DMS53 treated with DMSO at 0.1 percent for 48 hours (cell line): ENCODE data around the gene MRPL28.
"Not testable (repeated sequence)": the region's sequence is repeated elsewhere in the genome, so short reads cannot be mapped to it uniquely, and the experiment has no call there.

Experiments used
- DNase-seq: peaks from one replicate; lab custom pipeline; 2025; ENCODE audit not compliant: unreplicated experiment; lab: John Stamatoyannopoulos, UW

The MRPL28 gene

GRCh38 chr16:373848-374615 lies 3.7 kb upstream of the MRPL28 start:
- DNase-seq = no peak

GRCh38 chr16:373020-373598 lies 2.8 kb upstream of the MRPL28 start:
- DNase-seq = no peak

DNA sequence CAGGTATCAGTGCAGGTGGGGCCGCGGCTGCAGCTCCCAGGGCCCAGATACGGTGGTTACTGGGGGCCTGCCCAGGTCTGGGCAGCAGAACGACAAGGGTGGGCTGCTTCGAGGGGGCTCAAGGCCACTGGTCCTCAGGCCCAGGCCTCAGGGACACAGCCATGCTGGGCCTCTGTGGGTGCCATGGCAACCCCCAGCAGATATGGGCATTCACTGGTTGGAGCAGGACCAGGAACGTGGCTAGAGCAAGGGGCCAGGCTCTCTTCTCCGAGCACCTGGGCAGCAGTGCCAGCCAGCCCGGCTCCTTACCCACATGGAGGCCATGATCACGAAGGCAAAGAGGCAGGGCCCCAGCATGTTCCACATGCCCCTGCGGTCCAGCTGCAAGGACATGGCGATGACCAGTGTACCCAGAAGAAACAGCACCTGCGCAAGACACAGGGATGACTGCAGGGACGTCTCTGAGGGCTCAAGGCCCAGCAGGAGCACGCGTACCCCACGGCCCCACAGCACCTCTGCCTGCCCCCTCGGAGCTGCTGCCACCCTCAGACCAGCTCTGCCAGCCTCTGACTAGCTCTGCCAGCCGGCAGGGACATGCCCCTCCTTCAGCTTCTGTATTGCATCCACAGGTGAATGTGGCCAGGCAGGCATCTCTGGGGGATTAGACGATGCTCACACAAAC lies 2.1 kb upstream of the MRPL28 start:
- no peak for DNase-seq

- no peak for DNase-seq
Observed at GRCh38 chr16:371515-372301, 1.4 kb upstream of the MRPL28 start.

- no peak for DNase-seq
Observed at GRCh38 chr16:370979-371514, 709 bp upstream of the MRPL28 start.

GRCh38 chr16:369866-370436 lies 387 bp downstream of the MRPL28 start:
- DNase-seq = no peak

DNA sequence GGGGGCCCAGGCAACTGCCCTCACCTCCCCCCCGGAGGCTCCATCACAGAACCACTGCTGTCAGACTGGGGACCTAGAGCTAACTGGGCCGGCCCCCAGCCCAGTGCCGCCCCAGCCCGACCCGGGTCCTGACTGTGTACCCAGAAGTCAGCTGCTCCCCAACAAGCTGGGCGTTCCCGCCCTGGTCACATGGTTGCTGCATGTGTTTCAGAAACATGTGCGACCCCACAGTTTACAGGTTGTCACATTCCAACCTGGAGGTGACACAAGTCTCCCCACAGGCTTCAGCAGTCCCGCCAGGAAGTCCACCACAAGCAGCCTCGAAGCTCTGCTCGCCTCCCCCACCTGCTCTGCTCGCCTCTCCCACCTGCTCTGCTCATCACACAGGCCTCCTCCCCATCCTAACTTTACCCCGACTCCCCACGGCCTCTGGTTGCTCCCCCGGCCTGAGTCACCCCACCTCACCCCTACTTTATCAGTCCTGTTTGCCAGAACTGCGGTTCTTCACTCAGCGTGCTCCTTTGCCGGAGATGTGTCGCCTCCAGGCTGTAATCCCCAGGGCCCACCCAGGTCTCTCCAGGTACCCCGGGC lies 968 bp downstream of the MRPL28 start:
- no peak for DNase-seq

DNA sequence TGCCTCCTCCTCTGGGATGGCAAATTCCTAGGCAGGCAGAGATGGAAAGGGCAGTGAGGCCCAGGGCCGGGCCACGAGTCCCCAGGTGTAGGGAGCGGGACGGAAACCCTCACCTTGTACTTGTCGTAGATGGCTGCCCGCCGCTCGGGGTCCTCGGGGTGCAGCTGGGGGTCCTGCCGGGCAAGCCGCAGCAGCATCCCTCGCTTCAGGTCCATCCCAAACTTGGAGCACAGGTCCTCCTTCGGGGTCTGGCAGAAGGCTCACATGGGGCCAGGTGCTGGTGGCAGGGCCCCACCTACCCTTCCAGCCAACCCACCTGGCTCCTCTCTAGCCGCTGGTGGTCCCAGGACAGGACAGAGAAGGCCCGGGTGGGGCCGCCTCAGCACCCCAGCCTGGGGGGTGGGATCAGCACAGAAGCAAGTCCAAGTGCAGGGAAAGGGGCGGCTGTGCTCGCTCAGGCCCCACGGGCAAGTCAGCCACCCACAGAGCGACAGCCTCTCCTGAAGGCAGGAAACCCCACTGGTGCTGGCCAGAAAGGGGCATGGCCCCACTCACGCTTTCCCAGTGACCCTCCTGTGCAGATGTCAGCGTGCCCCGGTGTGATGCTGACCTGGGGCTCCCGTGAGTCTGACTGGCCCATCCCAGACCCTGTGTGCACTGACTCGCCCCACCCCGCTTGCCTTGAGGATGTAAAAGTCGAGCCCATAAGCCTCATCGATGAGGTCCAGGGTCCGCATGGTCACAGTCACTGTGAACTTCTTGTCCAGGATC lies 1.8 kb downstream of the MRPL28 start:
- DNase-seq = no peak

DNA sequence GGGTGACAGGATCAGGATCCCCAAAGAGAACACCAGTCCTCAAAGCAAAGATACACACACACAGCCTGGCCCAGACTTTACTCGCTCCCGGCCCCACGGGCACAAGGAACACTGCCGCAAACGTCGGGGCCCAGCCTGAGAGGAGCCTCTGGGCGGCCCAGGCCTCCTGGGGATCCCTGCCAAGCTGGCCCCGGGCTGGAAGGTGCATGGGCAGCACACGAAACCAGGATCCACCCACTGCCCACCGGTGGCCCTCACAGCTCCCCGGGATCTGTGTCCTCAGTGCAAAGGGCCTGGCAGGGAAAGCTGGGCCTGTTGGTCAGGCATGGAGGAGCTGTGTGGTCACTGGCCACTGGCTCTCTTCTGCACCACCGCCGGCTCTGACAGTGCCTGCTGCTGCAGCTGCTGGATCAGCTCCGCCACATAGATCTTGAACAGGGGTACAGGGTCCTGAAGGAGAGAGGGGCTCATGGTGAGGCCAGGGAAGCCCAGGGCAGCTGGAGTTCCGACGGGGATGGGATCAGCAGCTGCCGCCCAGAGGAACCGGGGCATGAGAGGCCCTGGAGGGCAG lies 2.9 kb downstream of the MRPL28 start:
- no peak for DNase-seq

GRCh38 chr16:366476-366875 lies 3.9 kb downstream of the MRPL28 start:
- no peak for DNase-seq

GRCh38 chr16:364595-365491 lies 5.5 kb downstream of the MRPL28 start:
- no peak for DNase-seq

GRCh38 chr16:363766-364490 lies 6.4 kb downstream of the MRPL28 start:
- DNase-seq = no peak

GRCh38 chr16:363110-363765 lies 7.1 kb downstream of the MRPL28 start:
- no peak for DNase-seq

GRCh38 chr16:362702-362999 lies 7.7 kb downstream of the MRPL28 start:
- DNase-seq = not testable (repeated sequence)

DNA sequence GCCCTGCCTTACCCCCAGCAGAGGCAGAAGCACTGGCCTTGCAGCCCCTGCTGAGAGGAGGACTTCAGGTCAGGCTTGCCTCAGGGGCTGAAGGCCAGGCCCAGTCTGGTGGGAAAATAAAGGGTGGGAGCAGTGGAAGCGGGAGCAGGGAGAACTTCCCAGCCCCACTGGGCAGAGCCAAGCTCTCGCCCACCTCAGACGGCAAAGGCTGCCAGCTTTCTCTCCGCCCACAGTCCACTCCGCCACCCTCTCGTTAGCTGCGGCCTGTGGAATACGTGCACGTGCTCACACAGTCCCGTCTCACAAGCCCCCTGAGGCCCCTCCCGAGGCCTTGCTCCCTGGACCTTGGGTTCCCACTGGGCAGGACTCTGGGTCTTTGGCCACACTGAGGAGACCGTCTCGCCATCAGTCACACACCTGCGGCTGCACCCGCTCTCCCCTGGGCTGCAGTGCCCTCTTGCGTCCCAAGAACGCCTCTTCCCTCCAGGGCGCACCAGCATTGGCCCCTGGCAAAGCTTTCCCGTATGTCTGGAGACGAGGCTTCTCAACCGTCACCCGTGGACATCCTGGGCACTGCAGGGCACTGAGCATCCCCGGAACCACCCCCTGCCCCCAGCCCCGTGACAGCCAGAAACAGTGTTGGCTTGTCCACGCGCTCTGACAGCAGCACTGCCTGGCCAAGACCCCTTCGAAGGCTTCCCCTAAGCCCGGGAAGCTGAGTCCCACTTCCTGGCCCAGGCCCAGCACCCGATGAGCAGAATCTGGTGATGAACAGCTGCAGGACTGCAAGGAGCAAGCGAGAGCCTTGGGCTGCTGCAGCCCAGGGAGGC lies 8.3 kb downstream of the MRPL28 start:
- peak; percentile 75 for DNase-seq

DNA sequence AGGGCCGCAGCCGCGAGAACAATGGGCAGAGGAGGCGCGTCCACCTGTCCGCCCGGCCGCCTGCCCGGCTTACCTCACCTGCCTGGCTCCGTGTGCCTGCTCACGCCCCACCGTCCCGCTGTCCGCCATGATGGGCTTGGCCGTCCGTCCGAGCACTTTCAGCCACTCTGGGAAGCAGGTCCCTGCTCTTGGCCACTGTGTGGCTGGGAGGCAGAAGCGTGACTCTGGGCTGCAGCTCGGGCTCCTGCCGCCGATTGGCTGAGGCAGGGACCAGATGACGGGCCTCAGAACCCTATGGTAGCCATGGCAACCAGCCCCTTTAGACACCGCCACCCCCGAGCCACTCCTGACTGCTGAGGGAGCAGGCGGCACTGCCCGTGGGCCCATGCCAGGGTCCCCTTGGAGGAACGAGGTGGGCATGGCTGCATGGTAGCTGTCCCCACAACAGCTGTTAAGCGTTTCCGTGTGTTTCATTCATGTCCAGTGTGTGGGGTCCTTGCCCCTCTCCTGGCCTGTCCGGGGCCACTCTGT lies 8.9 kb downstream of the MRPL28 start:
- DNase-seq = peak; percentile 29
